A673 (cell line): ENCODE measurements around the gene LARGE1.

Experiments used
- CTCF ChIP-seq: fragments of 300-800, 200-600 bp; sonication (generic); conservative IDR thresholded peaks from 2 replicates; pipeline ENCODE4 v1.5.1; 2017; ENCODE audit warnings: low read depth, mild to moderate bottlenecking, antibody characterized with exemption, low read length, moderate library complexity, mixed read lengths
- EZH2 ChIP-seq: fragments of 200-600 bp; sonication (generic); IDR thresholded peaks from 2 replicates; pipeline ENCODE4 v1.6.1; 2017; ENCODE audit warnings: borderline replicate concordance, low read depth, mild to moderate bottlenecking, mixed read lengths, antibody characterized with exemption, low read length; ENCODE audit not compliant: poor library complexity, severe bottlenecking

GRCh38 chr22:33496112-33496511, 424.2 kb downstream of the LARGE1 start:
- TF ChIP-seq CTCF (no peak), EZH2 (no peak)
